ENCODE measurements around the gene HCFC1R1. TPM values are rescaled to one million over a fixed set of nuclear protein-coding genes. Genes with fewer than 3 reads are reported as not detected.

The HCFC1R1 gene
- total RNA-seq, 1 donor from 2014 or later = 26.5 TPM

DNA sequence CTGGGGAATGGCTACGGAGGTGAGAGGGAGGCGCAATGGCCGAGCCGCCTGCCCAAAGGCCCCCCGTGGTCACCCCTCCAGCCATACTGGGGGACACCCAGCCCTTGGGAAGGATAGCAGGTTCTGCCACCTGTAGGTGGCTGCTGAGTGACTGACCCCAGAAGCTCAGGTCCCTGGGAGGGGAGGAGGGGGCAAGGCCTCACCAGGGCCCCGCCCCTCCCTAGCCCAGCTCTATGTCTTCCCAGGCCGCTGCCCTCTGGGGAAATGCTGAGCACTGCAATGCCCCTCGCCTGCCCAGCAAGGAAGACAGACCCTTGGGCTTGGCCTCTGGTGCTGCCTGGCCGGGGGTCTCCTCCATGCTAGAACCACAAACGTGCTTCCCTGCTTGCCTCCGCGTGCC is 22.4 kb downstream of the HCFC1R1 start:
- no peak for DNase-seq (ENCODE audit: low spot score)

DNA sequence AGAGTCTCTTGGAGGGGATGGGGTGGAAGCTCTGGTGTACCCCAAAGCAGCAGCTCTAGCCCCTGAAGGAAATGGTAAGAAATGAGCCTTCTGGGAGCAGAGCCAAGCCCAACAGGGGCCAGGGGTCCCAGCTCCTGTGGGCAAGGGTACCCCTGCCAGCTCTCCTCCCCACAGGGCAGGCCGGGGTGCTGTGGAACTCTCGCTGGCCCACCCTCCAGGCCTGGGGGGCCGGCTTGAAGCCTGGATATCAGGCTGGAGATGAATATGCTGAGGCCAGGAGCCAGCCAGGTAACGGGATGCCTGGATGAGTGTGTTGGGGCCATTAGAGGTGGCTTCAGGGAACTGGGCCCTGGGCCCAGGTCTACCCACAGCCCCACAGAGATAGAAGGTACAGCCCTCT is 23.2 kb downstream of the HCFC1R1 start:
- no peak for DNase-seq (ENCODE audit: low spot score)

- no peak for DNase-seq (ENCODE audit: low spot score)
Measured at GRCh38 chr16:2999929-3000328, 23.8 kb downstream of the HCFC1R1 start.

- DNase-seq (ENCODE audit: low spot score) = no peak
Measured at GRCh38 chr16:2996298-2996697, 27.4 kb downstream of the HCFC1R1 start.

GRCh38 chr16:2992383-2993081 is 31.2 kb downstream of the HCFC1R1 start:
- DNase-seq (ENCODE audit: low spot score) = no peak

- DNase-seq (ENCODE audit: low spot score) = no peak
Measured at GRCh38 chr16:2991566-2992261, 32.0 kb downstream of the HCFC1R1 start.

DNA sequence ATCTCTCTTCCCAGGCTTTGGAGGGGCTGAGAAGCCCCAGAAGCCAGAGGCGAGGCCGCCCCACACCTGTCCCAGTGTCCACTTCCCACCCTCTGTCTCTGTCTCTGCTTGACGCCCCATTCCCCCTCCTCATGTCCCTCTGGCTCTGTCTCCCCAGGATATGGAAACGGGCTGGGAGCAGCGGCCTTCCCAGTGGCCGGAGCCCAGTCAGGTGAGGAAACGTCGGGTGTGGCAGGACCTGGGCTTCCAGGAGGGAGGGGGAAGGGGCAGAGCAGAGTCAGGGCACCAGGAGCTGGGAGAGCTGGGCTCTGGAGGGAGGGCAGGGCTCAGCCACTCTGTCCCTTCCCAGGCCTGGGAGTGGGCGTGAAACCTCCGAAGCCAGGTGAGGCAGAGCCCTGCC is 32.9 kb downstream of the HCFC1R1 start:
- DNase-seq (ENCODE audit: low spot score) = no peak

DNA sequence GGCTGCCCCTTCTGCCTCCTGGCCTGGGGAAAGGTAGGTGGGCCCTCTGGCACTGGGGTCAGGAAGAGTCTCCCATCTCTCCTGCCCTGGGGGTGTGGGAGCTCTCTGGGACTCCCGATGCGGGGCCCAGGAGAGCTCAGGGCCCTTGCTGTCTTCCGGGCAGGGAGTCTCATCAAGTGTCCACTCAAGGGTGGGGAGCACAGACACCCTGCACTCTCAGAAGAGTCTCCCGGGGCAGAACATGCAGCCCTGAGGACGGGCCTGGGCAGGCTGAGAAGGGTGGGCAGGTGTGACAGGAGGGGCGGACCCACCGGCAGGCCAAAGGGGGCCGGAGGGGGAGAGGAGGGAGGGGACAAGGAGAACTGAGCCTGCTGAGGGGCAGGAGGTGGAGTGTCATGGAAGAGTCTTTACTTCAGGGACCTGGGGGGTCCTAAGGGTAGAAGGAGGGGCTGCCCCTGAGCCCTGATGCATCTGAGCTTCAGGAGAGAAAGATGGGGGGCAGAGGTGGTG is 35.1 kb downstream of the HCFC1R1 start:
- DNase-seq (ENCODE audit: low spot score) = no peak

DNA sequence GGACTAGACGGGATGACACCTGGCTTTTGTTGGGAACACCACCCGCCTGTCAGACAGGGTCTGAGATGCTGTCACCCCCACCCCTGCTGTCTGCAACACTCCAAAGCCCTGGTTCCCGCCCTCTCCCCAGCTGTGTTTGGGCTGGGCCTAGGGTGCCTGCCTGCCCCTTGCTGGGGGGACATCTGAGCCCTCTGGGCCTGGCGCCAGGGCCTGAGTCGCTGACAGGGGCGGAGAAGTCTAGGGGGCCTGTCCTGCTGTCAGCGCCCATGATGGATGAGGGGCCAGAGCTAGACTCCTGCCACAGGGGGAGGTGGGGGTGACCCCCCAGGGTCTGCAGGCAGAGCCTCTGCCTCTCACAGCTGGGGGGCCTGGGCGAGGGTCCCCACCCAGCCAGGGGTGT is 35.9 kb downstream of the HCFC1R1 start:
- DNase-seq (ENCODE audit: low spot score) = no peak

GRCh38 chr16:2987286-2987685 is 36.5 kb downstream of the HCFC1R1 start:
- DNase-seq (ENCODE audit: low spot score) = no peak

DNA sequence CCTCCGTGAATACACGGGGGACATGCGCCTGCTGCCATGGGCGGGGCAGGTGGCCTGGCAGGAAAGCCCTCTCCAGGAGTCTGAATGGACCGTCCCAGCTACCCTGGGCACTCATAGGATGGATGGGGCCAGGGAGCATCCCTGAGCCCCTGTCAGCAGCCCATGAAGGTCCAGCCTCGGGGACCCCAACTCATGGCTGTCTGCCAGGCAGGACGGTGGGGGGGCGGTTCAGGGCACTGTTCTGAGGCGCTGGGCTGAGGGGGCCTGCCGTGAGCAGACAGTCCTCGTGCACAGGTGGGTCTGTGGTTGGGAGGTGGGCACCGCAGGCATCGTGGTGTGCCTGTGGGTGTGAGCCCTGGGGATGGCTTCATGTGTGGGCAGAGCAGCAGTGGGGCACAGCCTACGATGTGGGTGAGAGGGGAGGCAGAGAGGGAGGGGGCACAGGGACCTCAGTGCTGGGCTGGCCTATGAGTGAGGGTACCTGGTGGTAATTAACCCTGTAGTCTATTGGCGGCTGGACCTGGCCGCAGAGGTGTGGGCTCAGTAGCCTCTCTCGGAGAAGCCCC is 37.0 kb downstream of the HCFC1R1 start:
- no peak for DNase-seq (ENCODE audit: low spot score)

DNA sequence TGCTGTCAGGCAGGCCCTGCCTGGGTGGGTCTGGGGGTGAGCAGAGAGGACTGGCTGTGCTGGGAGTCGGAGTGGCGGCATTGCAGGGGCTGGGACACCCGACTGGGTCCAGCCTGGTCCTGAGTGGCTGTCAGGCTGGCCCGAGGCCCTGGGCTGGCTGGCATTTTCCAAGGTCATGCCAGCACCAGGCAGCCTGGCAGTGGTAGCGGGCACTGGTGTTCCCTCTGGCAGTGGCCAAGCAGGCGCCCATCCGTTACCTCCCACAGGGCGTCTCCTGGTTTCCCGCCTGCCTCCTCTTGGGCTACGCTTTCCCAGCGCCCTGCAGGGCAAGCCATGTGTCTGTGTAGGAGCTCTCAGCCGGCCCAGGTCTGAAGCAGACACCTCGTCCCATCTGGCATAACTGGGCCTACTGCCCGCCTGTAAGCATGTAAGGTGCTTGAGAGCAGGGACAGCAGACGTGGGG is 37.8 kb downstream of the HCFC1R1 start:
- DNase-seq (ENCODE audit: low spot score) = no peak

DNA sequence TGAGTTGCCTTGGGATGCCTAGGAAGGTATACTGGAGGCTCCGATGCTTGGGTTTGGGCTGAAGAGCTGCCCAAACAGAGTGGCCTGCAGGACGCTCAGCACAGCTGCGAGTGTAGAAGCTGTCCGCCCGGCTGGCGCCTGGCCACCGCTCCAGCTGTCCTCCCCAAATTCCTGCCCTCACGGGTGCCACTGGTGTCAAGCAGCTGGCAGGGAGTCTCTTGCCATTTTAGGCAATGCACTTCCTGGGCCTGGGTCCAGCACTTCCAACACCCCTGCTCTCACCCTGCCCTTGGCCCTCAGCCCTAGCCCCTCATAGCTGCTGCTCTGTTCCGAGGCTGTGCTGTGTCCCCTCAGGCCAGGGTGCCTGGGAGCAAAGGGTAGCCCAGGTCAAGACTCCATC is 38.3 kb downstream of the HCFC1R1 start:
- DNase-seq (ENCODE audit: low spot score) = no peak

DNA sequence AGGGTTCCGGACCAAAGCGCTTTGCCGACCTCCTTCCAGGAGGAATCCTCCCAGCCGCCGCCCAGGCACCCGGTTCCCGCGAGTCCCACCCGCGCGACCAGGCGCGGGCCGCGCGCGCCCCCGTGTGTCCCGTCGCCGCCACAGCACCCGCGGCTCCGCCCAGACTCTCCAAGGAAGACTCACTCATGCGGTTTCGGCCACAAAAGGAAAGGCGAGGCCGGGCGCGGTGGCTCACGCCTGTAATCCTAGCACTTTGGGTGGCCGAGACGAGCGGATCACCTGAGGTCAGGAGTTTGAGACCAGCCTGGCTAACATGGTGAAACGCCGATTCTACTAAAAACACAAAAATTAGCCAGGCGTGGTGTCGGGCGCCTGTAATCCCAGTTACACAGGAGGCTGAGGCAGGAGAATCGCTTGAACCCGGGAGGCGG is 40.0 kb downstream of the HCFC1R1 start:
- peak; percentile 95 for DNase-seq (ENCODE audit: low spot score)

- DNase-seq (ENCODE audit: low spot score) = no peak
Measured at GRCh38 chr16:2982402-2982801, 41.3 kb downstream of the HCFC1R1 start.

- no peak for DNase-seq (ENCODE audit: low spot score)
Measured at GRCh38 chr16:2981899-2982250, 41.9 kb downstream of the HCFC1R1 start.

DNA sequence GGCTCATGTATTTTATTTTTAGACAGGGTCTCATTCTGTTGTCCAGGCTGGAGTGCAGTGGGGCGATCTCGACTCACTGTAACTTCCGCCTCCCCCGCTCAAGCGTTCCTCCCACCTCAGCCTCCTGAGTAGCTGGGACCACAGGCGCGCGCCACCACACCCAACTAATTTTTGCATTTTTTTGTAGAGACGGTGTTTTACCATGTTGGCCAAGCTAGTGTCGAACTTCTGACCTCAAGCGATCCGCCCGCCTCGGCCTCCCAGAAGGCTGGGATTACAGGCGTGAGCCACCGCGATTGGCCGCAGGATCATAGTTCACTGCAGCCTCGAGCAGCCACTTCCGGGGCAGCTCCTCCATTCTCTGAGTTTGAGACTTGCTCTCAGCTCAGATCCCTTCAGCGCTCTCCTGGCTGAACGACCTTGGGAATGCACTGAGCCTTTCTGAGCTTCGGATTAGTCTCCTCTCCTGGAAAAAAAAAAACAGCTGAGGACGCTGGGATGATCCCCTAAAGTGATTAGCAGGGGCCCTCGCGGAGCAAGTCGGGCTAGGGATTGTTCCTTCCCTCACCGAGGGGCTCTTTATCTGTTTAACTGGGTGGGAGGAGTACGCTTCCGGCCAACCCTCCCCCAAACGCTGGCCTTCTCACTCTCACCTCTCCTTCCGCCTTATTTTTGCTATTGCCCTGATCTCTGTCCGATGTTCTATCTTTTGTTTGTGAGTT is 42.4 kb downstream of the HCFC1R1 start:
- no peak for DNase-seq (ENCODE audit: low spot score)

DNA sequence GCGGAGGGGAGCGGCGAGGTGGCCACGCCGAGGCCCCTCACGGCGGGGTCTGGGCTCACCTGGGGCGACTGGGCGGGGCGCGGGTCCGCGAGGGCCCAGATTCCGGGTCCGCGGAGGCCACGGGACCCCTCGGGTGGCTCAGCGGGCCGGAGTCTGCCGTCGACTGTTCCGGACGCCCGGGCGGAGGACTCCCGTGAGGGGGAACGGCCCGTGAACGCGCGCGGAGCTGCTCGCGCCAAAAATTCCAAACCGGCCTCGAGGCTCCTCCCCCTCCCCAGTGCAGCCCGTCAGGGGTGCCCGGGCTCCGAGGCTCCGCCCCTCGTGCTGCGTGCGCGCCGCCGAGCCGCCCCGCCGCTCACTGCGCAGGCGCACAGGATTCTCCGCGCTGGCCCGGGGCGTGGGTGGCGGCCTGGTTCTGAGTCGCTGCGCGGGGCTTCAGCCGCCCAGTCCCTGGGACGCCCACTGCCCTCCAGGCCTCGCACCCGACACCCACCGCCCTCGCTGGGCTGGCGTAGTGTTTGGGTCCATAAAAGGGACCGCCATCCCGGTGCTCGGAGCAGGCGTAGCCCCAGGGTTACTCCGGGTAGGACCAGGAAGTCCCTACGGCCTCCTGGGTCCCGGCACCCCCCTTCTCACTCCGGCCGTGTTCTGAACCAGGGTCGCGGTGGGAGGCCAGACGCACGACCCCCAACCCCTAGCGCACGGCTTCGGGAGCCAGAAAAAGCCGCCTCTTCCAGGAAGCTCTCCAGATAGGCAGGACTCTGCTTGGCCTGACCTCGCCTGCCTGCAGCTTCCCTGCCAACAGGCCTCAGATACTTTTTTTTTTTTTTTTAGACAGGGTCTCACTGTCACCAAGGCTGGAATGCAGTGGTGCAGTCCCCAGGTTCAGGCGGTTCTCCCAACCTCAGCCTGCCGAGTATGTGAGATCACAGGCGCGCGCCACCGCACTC is 43.2 kb downstream of the HCFC1R1 start, which contains the start of gene PKMYT1:
Gene PKMYT1 (minus strand): TSS at position 220 of the 950 bp plus-strand sequence. CDS start 789 bp downstream, outside the sequence.
- DNase-seq (ENCODE audit: low spot score) = peak; percentile 98

GRCh38 chr16:2979669-2980226 is 44.0 kb downstream of the HCFC1R1 start:
- no peak for DNase-seq (ENCODE audit: low spot score)

GRCh38 chr16:2977440-2977839 is 46.3 kb downstream of the HCFC1R1 start:
- DNase-seq (ENCODE audit: low spot score) = no peak

Measured in mesenteric fat pad (tissue), 1 donor.